T-helper 1 cell treated with Interleukin-12 subunit alpha and Interleukin-12 subunit beta and Interleukin-4 antibody, amounts not matched to agents 30 μg/mL and 1 μg/mL, for 36 hours (primary cell): ENCODE measurements around the gene OTOP2.

ENCODE experiments used
- H3K27ac Mint-ChIP-seq: one replicate; pipeline ENCODE4 v1.8.0; 2021; ENCODE audit warnings: mild to moderate bottlenecking, mixed read lengths
- H3K27me3 Mint-ChIP-seq: one replicate; pipeline ENCODE4 v1.8.0; 2021; ENCODE audit warnings: low read depth, mixed read lengths
- H3K36me3 Mint-ChIP-seq: one replicate; pipeline ENCODE4 v1.8.0; 2021; ENCODE audit warnings: low read depth, mixed read lengths
- H3K4me1 Mint-ChIP-seq: one replicate; pipeline ENCODE4 v1.8.0; 2021; ENCODE audit warnings: low read depth, mixed read lengths
- H3K4me3 Mint-ChIP-seq: one replicate; pipeline ENCODE4 v1.8.0; 2021; ENCODE audit warnings: mild to moderate bottlenecking, moderate library complexity, mixed read lengths
- H3K9me3 Mint-ChIP-seq: one replicate; pipeline ENCODE4 v1.8.0; 2021; ENCODE audit warnings: mixed read lengths

OTOP2 gene

DNA sequence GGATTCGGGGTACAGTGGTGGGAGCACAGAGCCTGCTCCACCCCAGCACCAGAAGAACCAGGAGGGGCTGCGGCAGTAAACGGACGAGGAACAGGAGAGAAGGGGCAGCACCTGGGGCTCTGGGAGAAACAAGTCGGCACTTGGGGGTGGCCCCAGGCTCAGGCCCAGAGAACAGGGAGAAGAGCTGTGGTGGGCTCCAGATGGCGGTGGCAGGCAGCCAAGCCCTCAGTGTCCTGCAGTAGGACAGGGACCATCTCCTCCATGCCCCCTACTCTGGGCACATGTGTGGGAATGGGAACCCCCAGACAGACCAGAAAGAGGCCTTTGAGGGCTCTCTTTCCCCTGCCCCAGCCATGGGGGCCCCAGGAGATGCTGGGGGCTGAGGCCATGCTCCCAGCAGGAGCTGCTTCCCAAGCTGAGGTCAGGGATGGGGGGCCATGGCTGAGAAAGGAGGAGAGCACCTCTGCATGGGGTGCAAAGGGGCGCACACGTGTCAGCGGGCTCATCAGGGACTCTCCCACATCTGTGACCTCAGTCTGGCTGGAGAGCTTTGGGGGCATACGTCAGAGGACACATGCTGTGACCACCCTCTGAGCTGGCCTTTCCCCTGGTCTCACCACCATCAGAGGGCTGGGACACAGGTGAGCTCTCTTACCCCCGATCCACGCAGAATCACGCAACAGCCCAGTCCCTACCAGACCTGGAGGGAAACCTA lies 7.8 kb upstream of the OTOP2 start:
- Mint-ChIP-seq H3K4me1 (no peaks in the 10 kb centered on the region), H3K4me3 (no peak overlapping the region), H3K36me3 (no peaks in the 10 kb centered on the region), H3K9me3 (no peaks in the 10 kb centered on the region), H3K27me3 (peaks cover 15% of the 10 kb centered on the region), H3K27ac (no peak overlapping the region)

DNA sequence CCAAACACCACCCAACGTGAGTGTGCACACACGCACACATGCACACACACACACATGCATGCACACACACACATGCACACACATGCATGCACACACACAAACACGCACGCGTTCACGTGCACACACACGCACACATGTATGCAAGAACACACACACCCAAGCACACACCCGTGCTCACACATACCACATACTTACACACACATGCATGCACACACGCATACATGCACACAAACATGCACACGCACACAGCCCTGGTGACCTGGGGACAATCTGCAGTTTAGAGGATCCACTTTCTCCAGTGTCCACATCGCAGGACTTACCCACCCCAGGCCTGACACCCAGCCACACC lies 7.2 kb upstream of the OTOP2 start:
- H3K4me1 Mint-ChIP-seq, result no peaks in the 10 kb centered on the region
- no peak overlapping the region for H3K4me3 Mint-ChIP-seq
- H3K9me3 Mint-ChIP-seq, result no peaks in the 10 kb centered on the region
- no peak overlapping the region for H3K27ac Mint-ChIP-seq
- H3K36me3 Mint-ChIP-seq, result no peaks in the 10 kb centered on the region
- H3K27me3 Mint-ChIP-seq, result peaks cover 20% of the 10 kb centered on the region

DNA sequence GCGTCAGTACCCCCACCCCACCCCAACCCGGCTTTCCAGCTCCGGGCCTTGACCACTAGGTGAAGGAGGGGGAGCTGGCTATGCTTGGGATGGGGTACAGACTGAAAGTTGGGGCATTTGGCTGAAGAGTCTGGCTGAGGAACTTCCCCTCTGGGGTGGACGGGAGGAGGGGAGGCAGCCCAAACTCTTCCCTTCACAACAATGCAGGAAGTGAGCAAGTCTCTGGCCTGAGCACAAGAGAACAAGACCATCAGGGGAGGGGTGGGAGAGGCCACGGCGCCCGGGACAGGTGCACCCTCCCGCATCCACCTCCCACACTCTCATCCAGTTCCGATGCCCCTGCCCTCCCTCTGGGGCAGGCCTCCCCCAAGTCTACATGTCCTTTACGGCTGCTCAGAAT lies 6.6 kb upstream of the OTOP2 start:
- peaks cover 26% of the 10 kb centered on the region for H3K27me3 Mint-ChIP-seq
- no peaks in the 10 kb centered on the region for H3K36me3 Mint-ChIP-seq
- no peaks in the 10 kb centered on the region for H3K9me3 Mint-ChIP-seq
- H3K4me3 Mint-ChIP-seq, result no peak overlapping the region
- no peak overlapping the region for H3K27ac Mint-ChIP-seq
- no peaks in the 10 kb centered on the region for H3K4me1 Mint-ChIP-seq

DNA sequence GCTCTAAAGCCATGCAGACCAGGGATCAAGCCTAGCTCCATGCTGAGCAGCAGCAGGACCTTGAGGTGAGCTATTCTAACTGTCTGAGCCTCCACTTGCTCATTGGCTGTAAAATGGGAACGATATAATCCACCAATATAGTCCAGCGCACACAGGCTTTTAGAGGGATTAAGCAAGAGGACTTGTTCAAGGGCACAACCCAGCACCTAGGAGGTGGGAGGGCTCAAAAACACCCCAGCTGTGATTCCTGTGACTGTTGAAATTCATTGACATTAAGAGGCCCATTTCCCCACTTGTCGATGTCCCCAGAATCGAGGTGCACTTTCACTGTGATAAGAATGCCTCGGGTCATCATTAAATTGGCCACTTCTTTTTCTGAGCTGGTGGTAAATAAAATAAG lies 5.2 kb upstream of the OTOP2 start:
- H3K9me3 Mint-ChIP-seq, result no peaks in the 10 kb centered on the region
- no peaks in the 10 kb centered on the region for H3K36me3 Mint-ChIP-seq
- no peak overlapping the region for H3K27ac Mint-ChIP-seq
- peaks cover 39% of the 10 kb centered on the region for H3K27me3 Mint-ChIP-seq
- no peak overlapping the region for H3K4me3 Mint-ChIP-seq
- H3K4me1 Mint-ChIP-seq, result no peaks in the 10 kb centered on the region

DNA sequence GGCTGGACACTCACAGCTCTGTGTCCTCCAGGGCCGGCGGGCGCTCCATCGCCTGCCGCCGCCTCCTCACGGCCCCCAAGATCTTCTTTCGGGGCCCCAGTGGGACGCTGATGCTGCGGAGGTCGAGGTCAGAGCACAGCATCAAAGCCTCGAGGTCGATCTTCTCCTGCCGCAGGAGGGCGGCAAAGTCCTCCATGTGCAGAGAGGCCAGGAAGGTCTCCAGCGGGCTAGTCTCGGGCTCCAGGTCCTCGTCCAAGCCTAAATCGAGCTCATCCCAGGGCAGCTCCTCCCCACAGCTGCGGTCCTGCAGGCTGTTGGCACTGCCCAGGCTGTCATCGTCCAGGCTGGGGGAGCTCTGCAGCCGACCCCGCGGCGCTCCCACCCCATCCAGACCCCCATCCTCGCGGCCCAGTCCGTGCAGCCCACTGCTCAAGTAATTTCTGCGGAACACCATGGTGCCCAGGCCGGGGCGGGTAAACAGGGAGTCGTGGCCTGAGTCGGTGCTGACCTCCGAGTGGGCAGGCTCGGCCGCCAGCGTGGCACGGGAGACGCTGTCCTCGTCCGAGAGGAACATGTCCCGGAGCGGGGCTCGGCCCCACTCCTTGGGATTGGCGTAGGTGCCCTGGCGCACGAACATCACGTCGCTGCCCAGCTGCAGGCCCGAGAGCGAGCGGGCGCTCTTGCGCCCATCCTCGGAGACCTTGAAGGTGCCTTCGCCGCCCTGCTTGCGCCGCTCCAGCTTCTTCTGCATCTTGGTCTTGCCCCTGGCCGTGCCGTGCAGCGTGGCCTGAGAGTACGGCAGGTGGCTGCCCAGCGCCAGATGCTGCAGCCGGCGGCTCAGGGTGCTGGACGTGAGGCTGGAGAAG lies 4.4 kb upstream of the OTOP2 start:
- Mint-ChIP-seq H3K4me1 (no peaks in the 10 kb centered on the region), H3K27ac (no peak overlapping the region), H3K4me3 (no peak overlapping the region), H3K36me3 (no peaks in the 10 kb centered on the region), H3K9me3 (no peaks in the 10 kb centered on the region), H3K27me3 (peaks cover 47% of the 10 kb centered on the region)

DNA sequence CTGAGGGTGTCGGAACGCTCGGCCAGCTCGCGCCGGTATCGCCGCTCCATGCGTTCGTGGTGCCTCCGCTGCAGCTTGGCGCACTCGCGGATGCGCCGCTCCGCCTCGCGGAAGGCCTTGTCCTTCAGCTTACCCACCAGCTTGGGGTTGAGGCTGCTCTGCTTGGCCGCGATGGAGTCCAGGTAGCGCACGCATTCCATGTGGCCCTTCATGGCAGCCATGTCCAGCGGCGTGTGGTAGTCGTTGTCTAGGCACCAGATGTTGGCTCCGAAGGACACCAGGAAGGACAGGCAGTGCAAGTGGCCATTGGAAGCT lies 3.8 kb upstream of the OTOP2 start:
- H3K4me1 Mint-ChIP-seq, result no peaks in the 10 kb centered on the region
- no peaks in the 10 kb centered on the region for H3K36me3 Mint-ChIP-seq
- no peaks in the 10 kb centered on the region for H3K9me3 Mint-ChIP-seq
- peaks cover 52% of the 10 kb centered on the region for H3K27me3 Mint-ChIP-seq
- H3K27ac Mint-ChIP-seq, result no peak overlapping the region
- H3K4me3 Mint-ChIP-seq, result no peak overlapping the region

DNA sequence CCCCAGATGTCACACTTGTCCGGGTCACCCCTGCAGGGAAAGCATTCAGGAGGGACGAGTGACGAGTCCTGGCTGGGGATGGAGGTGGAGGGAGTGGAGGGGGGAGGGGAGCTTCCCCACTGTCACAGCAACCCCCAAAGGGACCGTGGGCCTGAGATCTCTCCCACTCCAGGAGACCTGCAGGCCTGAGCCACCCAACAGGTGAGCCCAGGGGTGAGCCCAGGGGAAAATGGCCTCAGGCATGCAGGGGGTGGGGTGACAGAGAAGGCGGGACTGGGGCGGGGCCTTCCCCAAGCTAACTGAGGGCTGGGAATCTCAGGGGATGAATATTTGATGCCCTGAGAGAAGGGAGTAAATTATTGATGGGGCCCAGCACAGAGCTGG lies 3.4 kb upstream of the OTOP2 start:
- H3K27me3 Mint-ChIP-seq, result peaks cover 56% of the 10 kb centered on the region
- H3K27ac Mint-ChIP-seq, result no peak overlapping the region
- no peaks in the 10 kb centered on the region for H3K9me3 Mint-ChIP-seq
- H3K36me3 Mint-ChIP-seq, result no peaks in the 10 kb centered on the region
- no peak overlapping the region for H3K4me3 Mint-ChIP-seq
- H3K4me1 Mint-ChIP-seq, result no peaks in the 10 kb centered on the region

DNA sequence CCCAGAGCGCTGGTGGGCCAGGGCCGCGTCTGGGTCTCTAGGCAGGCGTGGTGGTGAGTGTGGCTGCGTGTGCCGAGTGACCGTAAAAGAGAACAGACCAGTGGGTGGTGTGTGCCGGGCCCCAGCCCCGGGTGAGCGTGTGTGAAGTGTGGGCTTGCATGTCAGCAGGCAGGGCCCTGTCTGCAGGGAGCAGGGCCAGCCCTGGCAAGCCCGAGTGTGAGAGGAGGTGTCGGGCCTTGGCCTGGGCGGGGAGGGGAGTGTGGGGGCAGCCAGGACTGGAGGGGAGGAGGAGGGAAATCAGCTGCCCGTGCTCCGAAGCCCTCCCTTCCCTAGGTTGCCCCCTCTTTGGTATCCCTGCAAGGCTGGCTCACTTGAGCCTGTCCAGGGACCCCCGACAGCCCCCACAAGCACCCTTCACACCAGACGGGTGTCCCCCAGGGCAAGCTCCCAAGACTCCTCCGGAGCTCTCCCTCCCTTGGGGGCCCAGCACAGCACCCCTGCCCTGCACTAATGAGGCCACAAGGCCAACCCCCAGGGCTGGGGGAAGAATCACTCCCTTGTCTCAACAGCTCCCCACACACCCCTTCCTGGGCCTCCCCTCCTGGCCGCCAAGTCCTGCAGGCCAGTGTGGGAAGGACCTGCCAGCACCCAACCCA lies 2.9 kb upstream of the OTOP2 start:
- Mint-ChIP-seq H3K4me1 (no peaks in the 10 kb centered on the region), H3K27ac (no peak overlapping the region), H3K27me3 (peaks cover 61% of the 10 kb centered on the region), H3K9me3 (no peaks in the 10 kb centered on the region), H3K36me3 (no peaks in the 10 kb centered on the region), H3K4me3 (no peak overlapping the region)

DNA sequence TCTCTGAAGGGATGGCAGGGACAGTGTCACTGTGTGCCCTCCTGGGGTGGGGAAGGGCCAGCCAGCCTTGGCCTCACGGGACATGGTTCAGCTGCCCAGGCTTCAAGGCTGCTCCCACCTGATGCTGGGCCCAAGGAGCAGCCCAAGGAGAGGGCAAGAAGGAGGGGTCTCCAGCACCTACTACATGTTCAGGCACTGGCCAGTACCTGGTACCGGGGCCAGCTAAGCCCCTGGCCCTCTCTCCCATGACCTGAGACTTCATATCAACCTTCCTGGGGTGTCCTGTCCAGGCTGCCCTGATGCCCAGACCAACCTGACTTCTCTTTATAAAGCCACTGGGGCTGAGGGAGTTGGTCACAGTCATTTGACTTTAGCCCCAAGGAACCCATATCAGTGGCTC lies 2.3 kb upstream of the OTOP2 start:
- Mint-ChIP-seq H3K36me3 (no peaks in the 10 kb centered on the region), H3K4me1 (no peaks in the 10 kb centered on the region), H3K27me3 (peaks cover 64% of the 10 kb centered on the region), H3K4me3 (no peak overlapping the region), H3K9me3 (no peaks in the 10 kb centered on the region), H3K27ac (no peak overlapping the region)

DNA sequence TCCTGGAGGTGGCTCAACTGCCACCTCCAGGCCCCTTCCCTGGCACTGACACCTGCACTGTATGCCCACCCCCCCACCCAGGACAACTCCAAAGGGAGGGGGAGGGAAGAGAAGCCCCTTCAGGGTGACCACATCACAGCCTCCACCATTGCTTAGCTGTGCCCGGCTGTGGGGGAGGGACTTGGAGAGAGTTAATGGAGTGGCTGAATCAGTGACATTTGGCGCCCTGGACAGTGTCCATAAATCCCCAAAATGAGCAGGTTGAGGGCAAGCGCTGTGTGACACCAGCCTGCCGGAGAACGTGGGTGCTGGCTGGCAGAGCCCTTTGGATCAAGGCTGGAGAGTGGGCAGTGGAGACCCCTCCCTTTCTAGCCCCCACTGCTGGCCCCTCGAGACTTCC lies 1.9 kb upstream of the OTOP2 start:
- H3K27me3 Mint-ChIP-seq, result peaks cover 64% of the 10 kb centered on the region
- H3K4me3 Mint-ChIP-seq, result no peak overlapping the region
- no peaks in the 10 kb centered on the region for H3K9me3 Mint-ChIP-seq
- H3K27ac Mint-ChIP-seq, result no peak overlapping the region
- H3K4me1 Mint-ChIP-seq, result no peaks in the 10 kb centered on the region
- H3K36me3 Mint-ChIP-seq, result no peaks in the 10 kb centered on the region

DNA sequence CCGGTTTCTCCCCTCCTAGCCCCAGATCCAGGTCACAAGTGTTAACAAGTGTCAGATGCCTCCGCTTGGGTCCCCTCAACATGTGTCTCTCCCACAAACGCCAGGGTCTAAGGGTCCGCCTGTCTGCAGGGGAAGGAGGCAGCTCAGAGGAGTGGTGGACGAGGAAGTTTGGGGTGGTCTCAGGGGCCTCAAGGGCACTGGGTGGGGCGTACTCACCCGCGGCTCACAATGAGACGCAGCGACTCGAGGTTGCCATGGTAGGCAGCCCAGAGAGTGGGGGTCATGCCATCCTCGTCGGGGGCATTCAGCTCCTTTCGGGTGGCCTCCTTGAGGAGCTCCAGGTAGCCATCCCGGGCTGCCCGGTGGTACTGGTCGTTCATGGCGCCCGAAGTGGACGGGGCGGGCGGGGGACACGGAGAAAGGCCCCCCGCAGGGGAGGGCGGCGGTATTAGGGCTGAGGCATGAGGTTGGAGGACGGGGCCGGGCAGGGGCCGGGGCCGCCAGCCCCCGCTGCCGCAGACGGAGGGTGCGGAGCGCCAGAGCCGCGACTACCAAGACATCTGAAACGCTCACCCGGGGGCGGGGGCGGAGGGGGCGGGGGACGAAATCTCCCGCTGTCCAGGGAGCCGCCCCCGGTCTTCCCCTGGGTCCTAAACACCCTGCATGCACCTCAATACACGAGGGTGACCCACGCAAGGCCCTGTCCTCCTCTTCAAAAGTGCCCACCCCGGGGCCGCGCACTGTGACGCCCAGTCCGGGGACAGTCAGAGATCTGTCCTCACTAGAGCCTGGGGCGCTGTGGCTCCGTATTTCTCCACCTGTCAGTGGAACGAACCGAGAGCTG lies 1.2 kb upstream of the OTOP2 start, which contains the start of gene USH1G:
Gene USH1G (minus strand): TSS at position 562 of the 844 bp plus-strand sequence. CDS start 182 bp downstream, at position 380.
- Mint-ChIP-seq H3K4me1 (no peaks in the 10 kb centered on the region), H3K36me3 (no peaks in the 10 kb centered on the region), H3K4me3 (no peak within 1 kb of the TSS), H3K27ac (no peak within 1 kb of the TSS), H3K27me3 (peaks cover 71% of the 10 kb centered on the region), H3K9me3 (no peaks in the 10 kb centered on the region)

DNA sequence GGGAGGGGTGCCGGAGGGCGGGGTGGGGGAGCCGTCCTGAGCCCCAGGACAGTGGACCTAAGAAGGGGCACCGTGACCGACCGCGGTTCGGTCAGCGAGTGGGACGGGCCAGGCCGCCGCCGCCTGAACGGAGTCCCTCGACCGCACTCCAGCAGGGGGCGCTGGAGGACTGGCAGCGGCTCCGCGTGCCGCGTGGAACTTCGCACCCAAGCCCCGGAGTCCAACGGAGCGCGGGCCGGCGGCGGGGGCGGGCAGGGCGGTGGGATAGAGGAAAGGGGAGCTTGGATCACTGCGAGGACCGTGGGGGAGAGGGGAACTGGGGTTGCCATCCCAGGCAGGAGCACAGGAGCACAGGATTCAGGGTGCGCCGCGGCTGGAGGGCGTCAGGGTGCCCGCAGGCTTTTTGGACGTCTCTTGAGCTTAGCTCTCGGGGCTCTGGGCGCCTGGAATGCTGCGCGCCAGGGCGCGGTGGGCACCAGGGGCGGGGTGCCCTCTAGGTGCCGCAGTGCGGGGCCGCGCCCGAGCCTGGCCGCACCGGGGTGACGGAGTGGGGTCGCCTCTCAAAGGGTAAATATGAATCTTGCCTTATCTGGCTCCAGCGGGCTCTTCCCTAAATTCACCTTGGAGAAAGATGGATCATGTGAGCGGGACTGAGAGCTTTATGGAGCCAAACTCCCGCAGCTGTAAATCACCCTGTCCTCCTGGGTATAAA lies 379 bp upstream of the OTOP2 start:
- H3K27ac Mint-ChIP-seq, result no peak overlapping the region
- no peaks in the 10 kb centered on the region for H3K4me1 Mint-ChIP-seq
- H3K27me3 Mint-ChIP-seq, result peaks cover 78% of the 10 kb centered on the region
- no peak overlapping the region for H3K4me3 Mint-ChIP-seq
- no peaks in the 10 kb centered on the region for H3K36me3 Mint-ChIP-seq
- no peaks in the 10 kb centered on the region for H3K9me3 Mint-ChIP-seq

DNA sequence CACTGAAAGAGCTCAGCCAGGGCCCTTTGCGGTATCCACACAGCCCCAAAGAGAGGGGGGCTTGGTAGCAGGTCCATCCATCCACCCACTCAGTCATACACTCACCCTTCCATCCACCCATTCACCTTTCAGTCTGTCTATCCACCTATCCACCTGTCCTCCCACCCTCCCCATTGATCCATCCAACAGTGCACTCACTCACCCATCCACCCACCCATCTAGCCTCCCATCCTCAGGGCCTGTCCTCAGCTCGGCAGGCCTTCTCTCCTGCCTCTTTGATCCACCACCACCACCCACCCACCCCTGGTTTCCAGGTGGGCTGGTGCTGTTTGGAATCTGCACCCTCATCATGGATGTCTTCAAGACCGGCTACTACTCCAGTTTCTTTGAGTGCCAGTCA lies 1.2 kb downstream of the OTOP2 start:
- H3K27ac Mint-ChIP-seq, result no peak overlapping the region
- no peaks in the 10 kb centered on the region for H3K4me1 Mint-ChIP-seq
- H3K36me3 Mint-ChIP-seq, result no peaks in the 10 kb centered on the region
- no peak overlapping the region for H3K4me3 Mint-ChIP-seq
- no peaks in the 10 kb centered on the region for H3K9me3 Mint-ChIP-seq
- H3K27me3 Mint-ChIP-seq, result peaks cover 81% of the 10 kb centered on the region

DNA sequence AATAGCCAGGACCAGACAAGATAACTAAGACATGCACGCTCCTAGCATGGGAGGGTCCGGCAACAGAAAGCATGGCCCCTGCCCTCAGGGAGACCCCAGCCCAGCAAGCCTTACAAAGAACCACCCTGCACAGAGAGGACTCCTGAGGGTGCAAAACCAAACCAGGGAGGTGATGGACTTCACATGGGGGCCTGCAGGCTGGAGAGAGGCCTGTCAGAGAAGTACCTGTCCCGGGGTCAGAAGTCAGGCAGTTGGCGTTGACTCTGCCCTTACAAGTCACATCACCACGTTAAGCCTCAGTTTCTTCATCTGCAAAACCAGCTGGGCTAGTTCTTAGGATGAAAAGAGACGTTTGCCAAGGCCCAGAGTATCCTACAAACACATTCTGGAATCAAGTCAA lies 4.7 kb downstream of the OTOP2 start:
- Mint-ChIP-seq H3K36me3 (no peaks in the 10 kb centered on the region), H3K4me3 (no peak overlapping the region), H3K27me3 (peaks cover 74% of the 10 kb centered on the region), H3K9me3 (no peaks in the 10 kb centered on the region), H3K4me1 (peaks cover 2% of the 10 kb centered on the region), H3K27ac (no peak overlapping the region)
